DOHH2 (cell line): Measurements from ENCODE around the gene ZNF460.
"Not testable (repeated sequence)": the region's sequence is repeated elsewhere in the genome, so short reads cannot be mapped to it uniquely, and the experiment has no call there.

Experiments used
- H3F3A ChIP-seq: fragments of 200-600 bp; sonication (generic), shearing (Covaris generic); 2 replicates; pipeline ENCODE4 v1.6.0; 2016; ENCODE audit warnings: antibody characterized with exemption, mild to moderate bottlenecking; ENCODE audit not compliant: control insufficient read depth, insufficient read depth
- H3K27ac ChIP-seq: fragments of 200-600 bp; sonication (generic); 2 replicates; pipeline ENCODE4 v1.5.1; 2014; ENCODE audit warnings: low read depth, mild to moderate bottlenecking, low read length, moderate library complexity
- H3K27me3 ChIP-seq: fragments of 200-600 bp; sonication (generic); 2 replicates; pipeline ENCODE4 v1.6.1; 2014; ENCODE audit warnings: mild to moderate bottlenecking, low read length, mixed read lengths; ENCODE audit not compliant: control insufficient read depth
- H3K36me3 ChIP-seq: fragments of 200-600 bp; sonication (generic); 2 replicates; pipeline ENCODE4 v1.6.1; 2014; ENCODE audit warnings: mild to moderate bottlenecking, low read length, moderate library complexity, mixed read lengths; ENCODE audit not compliant: control insufficient read depth
- H3K4me1 ChIP-seq: fragments of 200-600 bp; sonication (generic); 2 replicates; pipeline ENCODE4 v1.6.1; 2014; ENCODE audit warnings: mild to moderate bottlenecking, low read length, mixed read lengths; ENCODE audit not compliant: control insufficient read depth
- H3K4me2 ChIP-seq: fragments of 200-600 bp; sonication (generic); 2 replicates; pipeline ENCODE4 v1.6.0; 2014; ENCODE audit warnings: mild to moderate bottlenecking, low read length, moderate library complexity
- H3K4me3 ChIP-seq: fragments of 200-600 bp; sonication (generic); 2 replicates; pipeline ENCODE4 v1.5.1; 2014; ENCODE audit warnings: mild to moderate bottlenecking, low read length, mixed read lengths
- H3K79me2 ChIP-seq: fragments of 200-600 bp; sonication (generic); 2 replicates; pipeline ENCODE4 v1.6.1; 2014; ENCODE audit warnings: mild to moderate bottlenecking, low read length, mixed read lengths; ENCODE audit not compliant: control insufficient read depth
- H3K9me2 ChIP-seq: fragments of 200-600 bp; sonication (generic); replicated peaks from 2 replicates; pipeline ENCODE4 v1.6.1; 2014; ENCODE audit warnings: mild to moderate bottlenecking, low read length, mixed read lengths; ENCODE audit not compliant: control insufficient read depth
- H3K9me3 ChIP-seq: fragments of 200-600 bp; sonication (generic); 2 replicates; pipeline ENCODE4 v1.6.1; 2014; ENCODE audit warnings: antibody characterized with exemption, low read length, mixed read lengths; ENCODE audit not compliant: control insufficient read depth, insufficient read depth
- H4K20me1 ChIP-seq: fragments of 200-600 bp; sonication (generic); 2 replicates; pipeline ENCODE4 v1.6.0; 2014; ENCODE audit warnings: low read depth, mild to moderate bottlenecking, antibody characterized with exemption, low read length, moderate library complexity; ENCODE audit not compliant: control insufficient read depth, insufficient read depth
- CTCF ChIP-seq: fragments of 200-600 bp; sonication (generic); IDR thresholded peaks from one replicate; pipeline ENCODE4 v1.5.1; 2014; ENCODE audit warnings: antibody characterized with exemption, mild to moderate bottlenecking, low read depth, low read length; ENCODE audit not compliant: poor library complexity, severe bottlenecking
- EZH2phosphoT487 ChIP-seq: fragments of 200-600 bp; sonication (generic); IDR thresholded peaks from 2 replicates; pipeline ENCODE4 v1.6.1; 2017; ENCODE audit warnings: borderline replicate concordance, mild to moderate bottlenecking, antibody characterized with exemption, low read length, moderate library complexity, mixed read lengths

ZNF460 gene

GRCh38 chr19:57276430-57276829 is 3.9 kb upstream of the ZNF460 start:
- Histone ChIP-seq H3K9me3 (peaks cover 12% of the 10 kb centered on the region), H3K9me2 (no peaks in the 10 kb centered on the region), H3F3A (no peaks in the 10 kb centered on the region), H3K79me2 (peaks cover 11% of the 10 kb centered on the region), H3K4me3 (no peak overlapping the region), H3K27ac (no peak overlapping the region), H4K20me1 (no peaks in the 10 kb centered on the region), H3K27me3 (no peaks in the 10 kb centered on the region), H3K4me1 (peaks cover 14% of the 10 kb centered on the region), H3K4me2 (no peak overlapping the region), H3K36me3 (peaks cover 20% of the 10 kb centered on the region)
- TF ChIP-seq EZH2phosphoT487 (no peak), CTCF (no peak)

- H3K4me3 ChIP-seq, H3F3A ChIP-seq, H3K27me3 ChIP-seq, H3K4me2 ChIP-seq, H3K27ac ChIP-seq, H4K20me1 ChIP-seq, H3K9me2 ChIP-seq: not testable (repeated sequence)
- peaks cover 31% of the 10 kb centered on the region for H3K79me2 ChIP-seq
- H3K36me3 ChIP-seq = peaks cover 38% of the 10 kb centered on the region
- peaks cover 21% of the 10 kb centered on the region for H3K9me3 ChIP-seq
- peaks cover 22% of the 10 kb centered on the region for H3K4me1 ChIP-seq
Observed at GRCh38 chr19:57278481-57278880, 1.8 kb upstream of the ZNF460 start.

GRCh38 chr19:57279418-57280164 is 694 bp upstream of the ZNF460 start:
- Histone ChIP-seq H3K9me3 (peaks cover 18% of the 10 kb centered on the region), H3K79me2 (peaks cover 40% of the 10 kb centered on the region), H3K4me3 (peak overlapping the region; percentile 83), H3K4me1 (peaks cover 22% of the 10 kb centered on the region), H3K27ac (peak overlapping the region; percentile 82), H3K4me2 (peak overlapping the region; percentile 94), H4K20me1 (no peaks in the 10 kb centered on the region), H3K27me3 (no peaks in the 10 kb centered on the region), H3K9me2 (no peaks in the 10 kb centered on the region), H3K36me3 (peaks cover 47% of the 10 kb centered on the region), H3F3A (no peaks in the 10 kb centered on the region)
- TF ChIP-seq CTCF (no peak), EZH2phosphoT487 (no peak)

- Histone ChIP-seq H4K20me1 (no peaks in the 10 kb centered on the region), H3K27ac (peak overlapping the region; percentile 82), H3K27me3 (no peaks in the 10 kb centered on the region), H3K4me3 (peak overlapping the region; percentile 83), H3K9me2 (no peaks in the 10 kb centered on the region), H3K4me2 (peak overlapping the region; percentile 94), H3K9me3 (peaks cover 21% of the 10 kb centered on the region), H3K36me3 (peaks cover 61% of the 10 kb centered on the region), H3K4me1 (peaks cover 22% of the 10 kb centered on the region), H3F3A (no peaks in the 10 kb centered on the region), H3K79me2 (peaks cover 51% of the 10 kb centered on the region)
- TF ChIP-seq CTCF = no peak
- TF ChIP-seq EZH2phosphoT487 = no peak
Observed at GRCh38 chr19:57280962-57281400, 696 bp downstream of the ZNF460 start.
